Measurements from ENCODE around the gene KPNA2. TPM values are rescaled to one million over a fixed set of nuclear protein-coding genes. Genes with fewer than 3 reads are reported as not detected.

KPNA2 gene
- total and polyA plus RNA-seq, 9 of the 15 experiments (the other 6 are each of a cell fraction or from before 2014, with no cell fraction given), result 132 to 984 (median 241) TPM

DNA sequence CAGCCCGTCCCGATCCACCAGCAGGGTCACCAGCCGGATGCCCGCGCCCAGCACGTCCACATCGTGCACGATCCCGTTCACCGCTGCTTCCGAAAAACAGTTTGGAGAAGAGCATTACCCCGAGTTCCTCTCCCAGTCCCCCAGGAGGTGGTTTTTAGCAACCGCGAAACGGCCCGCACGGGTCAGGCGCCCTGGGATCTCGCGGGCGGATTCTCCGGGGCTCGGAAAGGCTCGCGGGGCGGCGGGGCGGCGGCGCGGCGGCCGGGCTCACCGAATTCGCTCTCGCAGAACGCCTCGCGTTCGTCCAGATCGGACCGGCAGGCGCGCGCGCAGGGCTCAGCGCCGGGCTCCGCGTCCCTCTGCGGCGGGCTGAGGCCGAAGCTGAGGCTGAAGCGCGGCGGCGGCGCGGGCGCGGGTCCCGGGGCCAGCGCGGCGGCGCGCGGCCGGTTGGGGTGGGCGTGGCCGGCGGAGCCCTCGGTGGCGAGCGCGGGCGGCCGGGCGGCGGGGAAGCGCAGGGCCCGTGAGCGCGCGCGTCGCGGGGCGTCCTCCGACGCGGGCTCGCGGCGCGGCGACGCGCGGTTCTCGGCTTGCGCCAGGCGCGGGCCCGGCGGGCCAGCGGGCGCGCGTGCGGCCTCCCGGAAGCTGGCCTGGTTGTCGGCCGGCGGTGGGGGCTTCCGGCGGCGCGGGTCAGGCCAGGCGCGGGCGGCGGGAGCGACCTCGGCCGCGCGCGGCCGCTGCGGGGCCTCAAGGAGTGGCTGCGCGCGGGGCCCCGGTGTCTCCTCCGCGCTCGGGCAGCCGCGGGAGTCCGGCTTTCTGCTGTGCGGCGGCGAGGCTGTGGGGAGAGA is 42.2 kb upstream of the KPNA2 start (continued):
- TF ChIP-seq CGGBP1 (CRISPR knock-in tag; IDR thresholded peaks at IDR 0.05) (no peak), SRSF3 (IDR thresholded peaks at IDR 0.05; ENCODE audit: insufficient read depth, low read length) (no peak), RNF2 (IDR thresholded peaks at IDR 0.05) (no peak), ZNF311 (CRISPR knock-in tag; IDR thresholded peaks at IDR 0.05) (no peak), NFRKB (IDR thresholded peaks at IDR 0.05; ENCODE audit: low read depth) (no peak), ZNF124 (CRISPR knock-in tag; IDR thresholded peaks at IDR 0.05) (no peak), TSHZ1 (CRISPR knock-in tag; IDR thresholded peaks at IDR 0.05) (no peak), WHSC1 (IDR thresholded peaks at IDR 0.05; ENCODE audit: low read length) (no peak), SIN3A (IDR thresholded peaks at IDR 0.05; ENCODE audit: borderline replicate concordance in 2 of 2, control insufficient read depth in 1 of 2, low read depth in 2 of 2, low read length in 2 of 2) (0 out of 4 replicates have a peak, but pooled peaks of 1 of the 2 experiments have one; percentile 17), NBN (IDR thresholded peaks at IDR 0.05; ENCODE audit: low read depth) (no peak; the same call in 1 of the 2 replicates), HIVEP1 (CRISPR knock-in tag; IDR thresholded peaks at IDR 0.05) (no peak), ZNF224 (CRISPR knock-in tag; IDR thresholded peaks at IDR 0.05) (no peak), KDM5B (IDR thresholded peaks at IDR 0.05; ENCODE audit: insufficient replicate concordance, low read depth, low read length) (peak; percentile 46), NFYB (IDR thresholded peaks at IDR 0.05; ENCODE audit: extremely low read depth, insufficient read length) (no peak), STAG1 (CRISPR knock-in tag; IDR thresholded peaks at IDR 0.05; ENCODE audit: borderline replicate concordance) (no peak), E4F1 (CRISPR knock-in tag; IDR thresholded peaks at IDR 0.05; ENCODE audit: borderline replicate concordance) (no peak), ZNF197 (CRISPR knock-in tag; IDR thresholded peaks at IDR 0.05; ENCODE audit: low read depth) (peak; percentile 98), ZNF347 (CRISPR knock-in tag; IDR thresholded peaks at IDR 0.05; ENCODE audit: low read depth) (no peak), PTTG1 (tag; IDR thresholded peaks at IDR 0.05; ENCODE audit: low read depth) (no peak), GTF2A2 (tag; IDR thresholded peaks at IDR 0.05) (no peak), PHF8 (IDR thresholded peaks at IDR 0.05; ENCODE audit: borderline replicate concordance, low read length) (peak; percentile 89), GATAD2B (IDR thresholded peaks at IDR 0.05; ENCODE audit: borderline replicate concordance) (peak; percentile 72), KHSRP (IDR thresholded peaks at IDR 0.05) (no peak), MAFF (IDR thresholded peaks at IDR 0.05; ENCODE audit: low read length) (no peak)

Data from K562 (cell line).